SH-SY5Y (cell line): Measurements from ENCODE around the gene CPED1.

Experiments
- GATA2 ChIP-seq: IDR thresholded peaks from 2 replicates; pipeline ENCODE4 v1.6.1; 2011; ENCODE audit warnings: mild to moderate bottlenecking, low read depth, low read length
- GATA3 ChIP-seq: IDR thresholded peaks from 2 replicates; pipeline ENCODE4 v1.6.1; 2011; ENCODE audit warnings: low read depth, mild to moderate bottlenecking, low read length, moderate library complexity

DNA sequence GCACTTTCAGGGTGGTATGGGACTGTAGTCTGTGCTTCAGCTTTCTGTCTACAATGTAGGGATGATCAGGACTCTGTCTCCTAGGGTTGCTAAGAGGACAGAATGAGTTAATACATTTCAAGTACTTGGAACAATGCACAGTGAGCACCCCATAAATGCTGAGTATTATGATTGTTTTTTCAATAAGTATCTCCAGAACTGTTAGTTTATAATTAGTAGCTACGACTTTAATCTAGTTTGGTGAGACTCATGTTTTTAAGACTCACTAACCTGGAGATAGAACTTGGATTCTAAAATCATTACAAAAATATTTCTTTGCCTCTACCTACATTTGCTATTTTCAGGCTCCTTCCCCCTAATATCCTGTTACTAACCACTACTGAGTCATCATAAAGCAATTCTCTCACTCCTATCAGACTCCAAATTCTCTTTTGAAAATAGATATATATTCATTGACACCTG, 95.3 kb downstream of the CPED1 start:
- TF ChIP-seq GATA2 (no peak), GATA3 (no peak)
